Lower leg skin (tissue), 4 donors: ENCODE data around the gene ZBTB7C. TPM values are rescaled to one million over a fixed set of nuclear protein-coding genes. Genes with fewer than 3 reads are reported as not detected.

ENCODE experiments used
- DNase-seq, 2 donors: peaks; one replicate each; pipeline ENCODE4 v3.0.0-alpha.2; 2019; ENCODE audit warnings: low spot score in 2 of 2
- H3K4me3 ChIP-seq: fragments of 200-600 bp; sonication (generic); 2 replicates; pipeline ENCODE4 v1.5.1; 2017; ENCODE audit warnings: mild to moderate bottlenecking, low read depth; ENCODE audit not compliant: poor library complexity, severe bottlenecking
- POLR2A ChIP-seq, 2 donors: fragments of 450-650 bp; IDR thresholded peaks; one replicate each; pipeline ENCODE4 v1.6.1; 2016 to 2017; ENCODE audit warnings: antibody characterized with exemption in 2 of 2, mild to moderate bottlenecking in 1 of 2, moderate library complexity in 1 of 2
- WGBS, 2 donors: methylation state at CpG; one replicate each; pipeline ENCODE4 v1.1.5; 2018; 5-methylcytosine and 5-hydroxymethylcytosine counted together
- intact Hi-C: fragments of 100-400 bp; cut with DNase I; formaldehyde crosslinking; loops from one replicate; pipeline ENCODE4 v1.15.0; 2023; ENCODE audit warnings: low total_unique reads
- total RNA-seq, 4 donors: library from RNA; depleted of rRNA; stranded (reverse); fragments of >200 nt; gene quantifications; one replicate each; pipeline ENCODE4 v1.1.0, GENCODE V29; 2016
- TF ChIP-seq, protein P1 (sequence below), 3 donors: fragments of 450-650 bp; IDR thresholded peaks; one replicate each; pipeline ENCODE4 v1.5.1; 2016; ENCODE audit warnings: antibody characterized with exemption in 3 of 3, mild to moderate bottlenecking in 3 of 3, moderate library complexity in 2 of 3

The ZBTB7C gene
- total RNA-seq, 4 donors from 2014 or later = 44.2 to 59.7 (median 50.7) TPM

DNA sequence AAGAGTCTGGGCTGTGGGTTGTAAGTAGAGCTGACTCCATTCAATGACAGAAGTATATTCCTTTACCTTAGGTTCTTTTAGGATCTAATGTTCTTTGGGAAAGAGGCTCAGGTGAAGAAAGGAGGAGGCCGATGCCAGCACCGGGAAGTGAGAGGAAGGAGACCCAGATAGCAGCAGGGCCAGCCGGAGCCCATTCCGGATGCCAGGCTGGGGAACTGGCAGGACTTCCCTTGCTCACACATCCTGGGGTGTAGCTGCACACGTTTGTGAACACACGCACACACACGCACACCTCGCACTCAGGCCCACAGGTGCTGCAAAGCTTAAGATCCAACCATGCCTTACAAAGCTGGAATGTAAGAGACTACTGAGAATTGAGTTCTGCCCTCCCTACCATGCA is 383.0 kb downstream of the ZBTB7C start:
- WGBS, 2 donors = 77 to 81% methylated on average over 8 of the region's 8 CpGs
- DNase-seq = peak in 1 of 2 donors; percentile 82
- intact Hi-C loops = loop anchor here (5.0 kb wide), 1 partner anchor 416 kb away; no protein-coding TSS in a partner anchor

DNA sequence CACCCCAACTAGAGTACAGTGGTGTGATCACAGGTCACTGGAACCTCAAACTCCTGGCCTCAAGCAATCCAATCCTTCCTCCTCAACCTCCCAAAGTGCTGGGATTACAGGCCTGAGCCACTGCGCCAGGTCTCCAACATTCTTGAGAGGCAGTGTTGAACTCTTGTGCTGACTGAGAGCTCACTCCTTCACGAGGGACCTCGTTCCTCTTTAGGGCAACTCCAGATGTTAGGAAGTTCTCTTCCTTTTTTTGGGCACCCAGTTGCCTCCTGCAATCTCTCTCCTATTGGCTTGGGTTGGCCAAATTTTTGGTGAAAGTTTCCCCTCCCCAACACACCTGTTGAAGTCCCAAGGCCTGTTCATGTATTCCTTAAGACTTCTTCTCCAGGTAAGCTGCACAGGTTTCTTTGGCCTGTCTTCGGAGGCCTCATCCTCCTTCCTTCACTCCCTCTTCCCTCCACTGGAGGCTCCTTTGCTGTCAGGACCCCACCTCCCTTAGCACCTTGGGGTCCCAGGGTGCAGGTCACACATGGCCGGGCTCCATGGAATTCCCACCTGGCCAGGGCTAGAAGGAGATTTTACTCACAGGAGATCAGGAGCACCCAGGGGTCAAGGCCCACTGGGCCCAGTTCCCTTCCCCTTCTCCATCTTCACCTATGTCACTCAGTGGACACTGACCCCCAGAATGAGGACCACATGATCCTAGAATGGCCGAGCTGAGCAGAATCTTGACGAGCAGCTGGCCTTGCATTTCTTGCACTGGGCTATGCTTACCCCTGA is 384.1 kb downstream of the ZBTB7C start:
- TF ChIP-seq, protein P1, sequence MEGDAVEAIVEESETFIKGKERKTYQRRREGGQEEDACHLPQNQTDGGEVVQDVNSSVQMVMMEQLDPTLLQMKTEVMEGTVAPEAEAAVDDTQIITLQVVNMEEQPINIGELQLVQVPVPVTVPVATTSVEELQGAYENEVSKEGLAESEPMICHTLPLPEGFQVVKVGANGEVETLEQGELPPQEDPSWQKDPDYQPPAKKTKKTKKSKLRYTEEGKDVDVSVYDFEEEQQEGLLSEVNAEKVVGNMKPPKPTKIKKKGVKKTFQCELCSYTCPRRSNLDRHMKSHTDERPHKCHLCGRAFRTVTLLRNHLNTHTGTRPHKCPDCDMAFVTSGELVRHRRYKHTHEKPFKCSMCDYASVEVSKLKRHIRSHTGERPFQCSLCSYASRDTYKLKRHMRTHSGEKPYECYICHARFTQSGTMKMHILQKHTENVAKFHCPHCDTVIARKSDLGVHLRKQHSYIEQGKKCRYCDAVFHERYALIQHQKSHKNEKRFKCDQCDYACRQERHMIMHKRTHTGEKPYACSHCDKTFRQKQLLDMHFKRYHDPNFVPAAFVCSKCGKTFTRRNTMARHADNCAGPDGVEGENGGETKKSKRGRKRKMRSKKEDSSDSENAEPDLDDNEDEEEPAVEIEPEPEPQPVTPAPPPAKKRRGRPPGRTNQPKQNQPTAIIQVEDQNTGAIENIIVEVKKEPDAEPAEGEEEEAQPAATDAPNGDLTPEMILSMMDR (IDR thresholded peaks at IDR 0.05) = no peak
- TF ChIP-seq POLR2A (IDR thresholded peaks at IDR 0.05) = no peak
- no peak overlapping the region for H3K4me3 ChIP-seq
- peak in 1 of 2 donors; percentile 66 for DNase-seq
- 92 to 95% methylated on average over 7 of the region's 7 CpGs for WGBS, 2 donors
- intact Hi-C loops = loop anchor here (5.0 kb wide), 1 partner anchor 417 kb away; no protein-coding TSS in a partner anchor

More for the DNA sequence above, 383.0 kb downstream of the ZBTB7C start:
- TF ChIP-seq POLR2A (IDR thresholded peaks at IDR 0.05) = no peak
- H3K4me3 ChIP-seq = no peak overlapping the region

DNA sequence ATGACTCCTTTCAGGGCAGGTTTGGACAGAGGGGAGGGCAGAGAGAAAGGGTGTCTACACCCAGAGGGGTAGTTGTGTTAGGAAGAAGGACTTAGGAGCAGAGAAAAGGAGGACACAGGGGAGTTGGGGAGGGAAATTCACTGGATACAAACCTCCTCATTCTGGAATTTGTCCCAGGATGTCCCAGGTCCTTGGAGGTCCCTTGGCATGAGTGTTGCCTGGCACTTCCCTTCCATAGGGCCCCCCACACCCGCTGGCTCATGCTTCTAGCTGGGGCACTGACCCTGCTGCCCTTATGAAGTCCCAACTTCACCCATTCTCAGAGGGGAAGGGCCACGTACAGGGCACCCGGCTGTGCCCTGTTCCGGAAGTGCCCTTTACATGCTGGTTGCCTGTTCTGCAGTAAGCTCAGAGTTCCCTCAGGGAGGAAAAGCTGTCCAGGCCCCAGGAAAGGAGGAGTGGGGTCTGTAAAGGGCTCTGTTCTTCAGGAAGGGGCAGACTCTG is 385.1 kb downstream of the ZBTB7C start:
- no peak for TF ChIP-seq POLR2A (IDR thresholded peaks at IDR 0.05)
- TF ChIP-seq, protein P1 (IDR thresholded peaks at IDR 0.05) = no peak
- intact Hi-C loops = no loop called here
- no peak overlapping the region for H3K4me3 ChIP-seq
- 66 to 71% methylated on average over 4 of the region's 4 CpGs for WGBS, 2 donors
- peak in 1 of 2 donors; percentile 83 for DNase-seq

DNA sequence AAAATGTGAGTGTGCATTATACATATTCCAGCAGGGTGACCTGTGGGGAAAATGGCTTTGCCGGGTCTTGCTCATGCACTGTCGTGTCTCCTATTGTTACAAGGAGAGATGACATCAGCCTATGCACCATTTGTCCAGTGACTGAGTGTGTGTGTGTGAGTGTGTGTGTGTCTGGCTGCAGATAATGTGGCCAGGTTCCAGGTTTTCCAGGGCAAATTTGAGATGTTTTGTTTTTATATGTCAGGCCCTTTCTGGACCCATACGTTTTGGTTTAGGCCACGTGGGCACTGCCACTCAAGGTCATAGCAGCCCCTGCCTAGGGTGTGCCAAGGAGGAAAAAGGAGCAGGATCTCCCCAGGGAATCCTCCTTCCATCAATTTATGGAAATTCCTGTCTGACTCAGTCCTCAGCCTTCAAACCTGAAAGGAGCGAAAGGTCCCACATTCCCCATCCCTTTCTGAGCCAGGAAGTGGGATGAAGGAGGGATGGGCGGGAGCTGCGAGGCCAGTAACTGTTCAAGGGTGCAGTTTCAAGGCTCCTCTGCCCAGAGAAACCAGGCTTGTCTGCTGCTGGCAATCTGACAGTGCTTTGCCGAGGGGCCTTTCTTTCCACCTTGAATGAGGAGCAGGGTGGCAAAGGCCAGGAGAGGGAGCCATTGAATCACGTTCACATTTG is 385.7 kb downstream of the ZBTB7C start:
- 25 to 34% methylated on average over 9 of the region's 9 CpGs for WGBS, 2 donors
- DNase-seq = peak in 1 of 2 donors; percentile 88
- H3K4me3 ChIP-seq = no peak overlapping the region
- no peak for TF ChIP-seq POLR2A (IDR thresholded peaks at IDR 0.05)
- TF ChIP-seq, protein P1 (IDR thresholded peaks at IDR 0.05) = no peak
- intact Hi-C loops = no loop called here

DNA sequence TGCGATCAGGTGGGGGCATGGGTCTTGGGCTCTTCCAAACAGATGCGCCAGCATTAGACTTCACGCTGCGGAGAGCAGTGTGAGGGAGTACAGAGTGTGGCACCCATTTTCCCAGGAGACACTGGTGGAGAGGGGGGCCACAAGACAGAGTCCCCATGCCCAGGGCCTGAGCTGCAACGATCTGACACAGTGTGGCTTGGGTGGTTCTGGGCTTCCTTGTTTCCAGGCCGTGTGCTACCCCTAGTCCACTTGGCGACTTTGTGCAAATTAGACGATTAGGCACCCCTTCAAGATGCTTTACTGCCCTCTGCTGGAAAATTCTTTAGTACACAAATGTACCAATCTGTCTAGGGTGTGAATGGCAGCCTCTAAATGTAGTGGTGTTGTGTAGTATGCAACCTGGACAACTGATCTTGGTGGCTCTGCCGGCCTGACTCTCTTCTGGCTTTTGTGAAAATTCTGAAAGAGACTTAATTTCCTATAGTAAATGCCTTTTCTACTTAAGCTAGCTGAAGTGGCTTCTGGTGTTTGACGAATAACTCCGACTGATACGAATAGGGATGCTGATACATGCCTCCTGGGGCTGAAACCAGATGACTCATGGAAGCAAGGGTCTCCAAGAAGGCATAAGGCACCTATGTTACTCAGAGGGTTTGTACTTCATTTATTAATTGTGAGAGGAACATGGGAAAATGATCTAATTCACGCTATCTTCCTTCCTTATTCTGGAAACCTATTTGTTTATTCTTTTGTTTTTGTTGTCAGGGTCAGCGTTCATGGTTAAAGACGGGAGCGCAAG is 386.5 kb downstream of the ZBTB7C start:
- DNase-seq = peak in 1 of 2 donors; percentile 74
- intact Hi-C loops = no loop called here
- no peak for TF ChIP-seq POLR2A (IDR thresholded peaks at IDR 0.05)
- TF ChIP-seq, protein P1 (IDR thresholded peaks at IDR 0.05) = no peak
- WGBS, 2 donors = 60 to 62% methylated on average over 16 of the region's 16 CpGs
- H3K4me3 ChIP-seq = no peak overlapping the region
